Rectal smooth muscle tissue (tissue), 1 donor: ENCODE measurements around the gene MAP2.

ENCODE experiments used
- H3K27ac ChIP-seq: one replicate; pipeline ENCODE4 v1.7.0; 2013; ENCODE audit warnings: low read depth, low read length, inconsistent platforms
- H3K27me3 ChIP-seq: one replicate; pipeline ENCODE4 v1.7.0; 2013; ENCODE audit warnings: low read length; ENCODE audit not compliant: control insufficient read depth, insufficient read depth
- H3K36me3 ChIP-seq: one replicate; pipeline ENCODE4 v1.7.0; 2013; ENCODE audit warnings: low read length; ENCODE audit not compliant: control insufficient read depth, insufficient read depth
- H3K4me1 ChIP-seq: one replicate; pipeline ENCODE4 v1.7.0; 2013; ENCODE audit warnings: low read length; ENCODE audit not compliant: control insufficient read depth, insufficient read depth
- H3K4me3 ChIP-seq: one replicate; pipeline ENCODE4 v1.7.0; 2013; ENCODE audit warnings: low read length
- H3K9ac ChIP-seq: one replicate; pipeline ENCODE4 v1.7.0; 2013; ENCODE audit warnings: low read length

The MAP2 gene

GRCh38 chr2:209426432-209426831 lies 2.6 kb downstream of the MAP2 start:
- H3K36me3 ChIP-seq: no peaks in the 10 kb centered on the region
- no peak overlapping the region for H3K27ac ChIP-seq
- H3K4me3 ChIP-seq: no peak overlapping the region
- no peak overlapping the region for H3K9ac ChIP-seq
- no peaks in the 10 kb centered on the region for H3K4me1 ChIP-seq
- no peaks in the 10 kb centered on the region for H3K27me3 ChIP-seq

DNA sequence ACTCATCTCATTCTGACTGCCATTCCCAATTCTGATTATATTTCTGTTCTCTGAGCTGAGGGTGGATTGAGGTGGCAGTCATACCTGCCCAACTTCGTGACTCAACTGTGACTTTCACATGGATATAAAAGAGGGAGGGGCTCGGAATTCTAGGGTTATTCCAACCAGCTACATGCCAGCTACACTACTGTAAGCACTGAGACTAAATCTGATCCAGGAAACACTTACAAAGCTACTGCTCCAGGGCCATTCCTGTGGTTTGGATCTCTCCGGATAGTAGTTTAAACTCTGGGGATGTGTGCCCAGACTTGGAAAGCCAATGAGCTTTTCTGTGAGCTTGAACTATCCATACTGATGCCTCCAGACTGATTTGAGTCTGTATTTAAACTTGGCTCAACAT lies 7.9 kb downstream of the MAP2 start:
- Histone ChIP-seq H3K4me1 (no peaks in the 10 kb centered on the region), H3K27ac (no peak overlapping the region), H3K36me3 (no peaks in the 10 kb centered on the region), H3K4me3 (no peak overlapping the region), H3K27me3 (no peaks in the 10 kb centered on the region), H3K9ac (no peak overlapping the region)

DNA sequence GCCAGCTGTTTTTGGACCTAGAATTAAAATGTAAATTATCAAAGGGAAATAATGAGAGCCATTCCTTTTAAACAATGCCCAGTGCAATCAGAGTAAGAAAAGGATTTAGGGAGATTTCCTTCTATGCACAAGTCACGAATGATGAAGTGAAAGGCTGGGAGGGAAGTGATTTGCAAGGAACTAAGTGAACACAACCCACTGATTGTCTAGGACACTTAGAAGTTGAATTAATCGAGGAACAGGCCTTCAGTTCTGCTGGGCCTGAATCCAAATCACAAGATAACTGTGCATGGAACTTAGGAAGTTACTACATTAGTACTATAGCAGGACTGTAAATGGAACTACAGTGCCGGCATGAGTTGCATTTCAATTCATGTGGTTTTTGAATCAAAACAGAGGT lies 17.7 kb downstream of the MAP2 start:
- no peak overlapping the region for H3K4me3 ChIP-seq
- H3K36me3 ChIP-seq: no peaks in the 10 kb centered on the region
- H3K27ac ChIP-seq: no peak overlapping the region
- H3K4me1 ChIP-seq: no peaks in the 10 kb centered on the region
- no peak overlapping the region for H3K9ac ChIP-seq
- H3K27me3 ChIP-seq: no peaks in the 10 kb centered on the region

DNA sequence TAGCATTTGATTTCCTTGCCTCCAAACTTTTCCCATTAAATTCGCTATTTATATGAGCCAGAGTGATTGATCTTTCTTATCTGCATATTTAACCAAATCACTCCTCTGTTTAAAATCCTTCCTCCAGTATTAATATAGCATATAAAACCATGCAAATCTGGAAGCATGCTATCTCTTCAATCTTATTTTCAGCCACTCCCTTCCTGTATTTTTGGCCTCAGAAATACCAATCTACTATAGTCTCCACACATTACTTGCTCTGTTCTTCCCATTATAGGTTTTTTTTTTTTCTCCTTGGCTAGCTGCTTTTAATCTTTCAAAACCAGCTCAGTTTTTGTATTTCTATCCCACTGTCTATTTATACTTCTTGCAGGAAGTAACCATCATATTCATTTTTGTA lies 19.1 kb downstream of the MAP2 start:
- H3K27me3 ChIP-seq: no peaks in the 10 kb centered on the region
- H3K36me3 ChIP-seq: no peaks in the 10 kb centered on the region
- H3K4me3 ChIP-seq: no peak overlapping the region
- H3K9ac ChIP-seq: no peak overlapping the region
- H3K27ac ChIP-seq: no peak overlapping the region
- H3K4me1 ChIP-seq: no peaks in the 10 kb centered on the region

DNA sequence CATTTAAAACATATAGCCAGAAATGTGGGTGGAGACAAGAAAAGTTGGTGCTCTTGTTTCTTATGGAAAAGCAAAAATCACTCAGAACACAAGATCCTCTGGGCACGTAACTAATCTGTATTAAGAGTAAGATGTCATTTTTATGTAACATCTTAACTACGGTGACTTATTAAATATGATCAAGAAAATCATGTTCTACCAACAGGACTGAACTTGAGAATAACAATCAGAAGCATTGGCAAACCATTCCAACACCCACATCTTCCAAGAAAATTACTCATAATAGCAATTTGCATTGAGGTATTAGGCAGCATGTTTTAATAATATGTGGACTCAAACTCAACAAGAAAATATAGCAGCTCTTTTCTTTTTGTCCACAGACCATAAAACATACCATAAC lies 21.6 kb downstream of the MAP2 start:
- Histone ChIP-seq H3K4me1 (no peaks in the 10 kb centered on the region), H3K36me3 (no peaks in the 10 kb centered on the region), H3K27me3 (no peaks in the 10 kb centered on the region), H3K27ac (no peak overlapping the region), H3K9ac (no peak overlapping the region), H3K4me3 (no peak overlapping the region)

DNA sequence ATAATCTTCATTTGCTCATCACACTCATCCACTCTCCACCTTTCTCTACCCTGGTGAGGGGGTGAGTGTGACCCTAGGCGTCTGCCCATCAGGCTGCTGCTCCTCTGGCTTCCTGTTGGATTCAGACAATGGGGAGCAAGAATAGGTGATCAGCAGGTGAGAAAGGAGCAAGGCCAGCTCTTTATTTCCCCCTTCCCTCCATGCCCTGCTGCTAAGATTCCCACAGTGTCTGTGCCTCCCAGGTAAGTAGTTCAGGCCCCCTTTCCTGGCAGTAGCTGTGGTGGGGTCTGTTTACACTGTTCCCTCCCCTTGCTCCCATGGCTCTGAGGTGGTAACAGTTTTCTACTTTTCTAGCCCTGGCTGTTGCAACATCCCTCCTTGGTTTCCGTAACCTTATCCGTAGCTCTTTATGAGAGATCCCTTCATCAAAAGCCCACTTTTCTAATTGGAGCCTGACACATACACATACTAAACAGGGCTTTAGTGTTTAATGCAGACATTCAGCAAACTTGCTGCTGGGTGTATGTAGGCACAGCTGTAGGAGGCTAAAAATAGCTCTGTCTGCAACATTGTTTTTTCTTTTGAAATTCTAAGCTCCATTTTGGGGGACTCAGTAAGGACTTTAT lies 27.5 kb downstream of the MAP2 start:
- Histone ChIP-seq H3K9ac (no peak overlapping the region), H3K27me3 (no peaks in the 10 kb centered on the region), H3K27ac (no peak overlapping the region), H3K4me1 (no peaks in the 10 kb centered on the region), H3K36me3 (no peaks in the 10 kb centered on the region), H3K4me3 (no peak overlapping the region)

DNA sequence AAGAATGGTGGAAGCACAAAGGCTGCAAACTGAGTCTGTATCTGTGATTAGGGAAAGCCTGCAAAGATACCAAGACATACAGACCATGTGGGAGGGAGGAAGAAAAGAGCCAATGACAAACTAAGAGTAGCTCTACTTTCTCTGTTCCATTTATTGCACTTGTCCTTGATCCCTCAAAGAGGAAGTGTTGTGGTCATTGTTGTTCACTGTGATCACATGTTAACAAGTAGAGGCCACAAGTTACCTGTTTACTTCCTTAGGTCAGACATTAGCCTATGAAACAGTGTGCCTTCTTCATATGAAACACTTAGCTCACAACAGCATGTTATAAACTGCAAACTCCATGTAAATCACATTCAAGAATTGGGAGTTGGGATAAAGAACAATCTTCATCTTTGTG lies 32.6 kb downstream of the MAP2 start:
- Histone ChIP-seq H3K4me3 (no peak overlapping the region), H3K36me3 (no peaks in the 10 kb centered on the region), H3K9ac (no peak overlapping the region), H3K4me1 (no peaks in the 10 kb centered on the region), H3K27me3 (no peaks in the 10 kb centered on the region), H3K27ac (no peak overlapping the region)

DNA sequence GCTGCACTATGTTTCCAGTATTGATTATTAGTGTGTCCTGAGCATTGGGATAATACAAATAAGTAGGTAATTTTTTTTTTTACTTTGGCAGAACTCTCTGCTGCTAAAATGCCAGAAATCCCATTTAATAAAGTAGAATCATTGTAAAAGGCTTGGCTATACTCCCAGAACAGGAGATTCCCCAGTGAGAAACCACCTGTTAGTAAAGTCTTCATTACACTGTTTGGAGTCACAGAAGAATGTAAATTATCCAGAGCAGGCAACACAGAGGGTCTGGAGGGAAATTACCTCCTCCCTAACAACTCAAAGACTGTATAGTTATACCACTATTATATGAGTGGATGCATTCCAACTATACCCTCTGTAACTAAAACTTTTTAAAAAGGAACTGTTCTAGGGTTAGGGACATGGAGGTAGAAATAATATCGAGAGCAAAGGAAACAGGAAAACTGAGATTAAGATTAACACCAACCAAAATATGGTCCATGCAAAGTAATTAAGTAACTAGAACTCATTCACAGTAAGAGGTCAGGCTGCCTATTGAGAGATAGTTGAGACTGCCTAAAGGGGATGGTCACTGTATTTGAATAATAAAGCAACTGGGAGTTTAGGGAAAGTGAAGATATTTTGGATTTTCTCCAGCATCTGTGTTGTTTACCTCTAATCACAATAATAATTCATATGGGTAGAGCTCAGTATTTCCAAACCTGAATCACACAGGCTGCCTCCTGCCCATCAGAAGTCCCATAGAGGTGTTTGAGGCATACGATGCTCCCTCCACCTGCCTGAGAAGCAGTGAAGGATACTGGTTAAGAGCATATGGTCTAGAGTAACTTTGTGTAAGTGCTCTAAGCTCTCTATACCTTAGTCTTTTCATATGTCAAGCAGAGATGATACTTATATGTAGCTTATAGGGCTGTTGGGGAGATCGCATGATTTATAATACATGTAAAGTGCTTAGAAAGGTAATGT lies 34.4 kb downstream of the MAP2 start:
- no peak overlapping the region for H3K4me3 ChIP-seq
- H3K27ac ChIP-seq: no peak overlapping the region
- H3K36me3 ChIP-seq: no peaks in the 10 kb centered on the region
- no peaks in the 10 kb centered on the region for H3K27me3 ChIP-seq
- no peaks in the 10 kb centered on the region for H3K4me1 ChIP-seq
- no peak overlapping the region for H3K9ac ChIP-seq

DNA sequence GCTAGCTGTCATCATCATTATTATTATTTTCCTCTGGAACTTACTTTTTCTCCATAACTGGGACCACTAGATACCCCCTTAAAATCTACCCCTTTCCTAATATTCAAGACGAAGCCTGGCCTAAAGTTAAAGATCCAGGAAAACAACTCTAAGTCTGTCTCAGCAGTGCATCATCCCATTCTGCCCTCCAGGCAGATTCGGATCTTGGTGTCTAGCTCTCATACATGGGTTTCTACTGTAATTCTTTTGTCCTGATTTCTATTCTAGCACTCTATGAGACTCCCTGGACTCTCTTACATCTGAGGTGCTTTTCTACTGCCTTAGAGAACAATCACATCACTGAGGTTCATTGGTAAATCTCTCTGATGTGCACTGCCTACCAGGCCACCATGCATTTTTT lies 35.5 kb downstream of the MAP2 start:
- Histone ChIP-seq H3K4me3 (no peak overlapping the region), H3K27ac (no peak overlapping the region), H3K27me3 (no peaks in the 10 kb centered on the region), H3K9ac (no peak overlapping the region), H3K4me1 (no peaks in the 10 kb centered on the region), H3K36me3 (no peaks in the 10 kb centered on the region)

GRCh38 chr2:209460151-209460761 lies 36.4 kb downstream of the MAP2 start:
- no peak overlapping the region for H3K4me3 ChIP-seq
- H3K36me3 ChIP-seq: no peaks in the 10 kb centered on the region
- H3K27me3 ChIP-seq: no peaks in the 10 kb centered on the region
- no peak overlapping the region for H3K9ac ChIP-seq
- H3K27ac ChIP-seq: no peak overlapping the region
- H3K4me1 ChIP-seq: no peaks in the 10 kb centered on the region

- H3K36me3 ChIP-seq: no peaks in the 10 kb centered on the region
- no peaks in the 10 kb centered on the region for H3K4me1 ChIP-seq
- H3K9ac ChIP-seq: no peak overlapping the region
- no peak overlapping the region for H3K4me3 ChIP-seq
- H3K27ac ChIP-seq: no peak overlapping the region
- H3K27me3 ChIP-seq: no peaks in the 10 kb centered on the region
These were observed 39.4 kb downstream of the MAP2 start for GRCh38 chr2:209463226-209463625.

DNA sequence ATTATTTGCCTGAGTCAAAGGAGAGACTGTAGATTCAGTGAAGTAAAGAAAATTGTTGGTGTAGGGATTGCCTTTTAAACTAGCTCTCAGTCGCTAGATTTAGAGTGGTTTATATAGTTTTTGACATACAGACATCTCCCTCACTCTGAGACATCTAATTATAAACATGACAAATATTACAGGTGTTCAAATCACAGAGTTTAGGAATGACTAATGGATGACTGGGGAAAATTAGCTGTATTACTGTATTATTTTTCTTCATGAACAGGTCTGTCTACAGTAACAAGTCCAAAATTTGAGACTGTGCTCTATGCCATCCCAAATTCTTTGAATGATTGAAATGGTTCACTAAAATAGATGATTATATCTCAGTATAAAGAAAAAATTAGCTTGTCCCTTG lies 40.0 kb downstream of the MAP2 start:
- Histone ChIP-seq H3K4me1 (no peaks in the 10 kb centered on the region), H3K27me3 (no peaks in the 10 kb centered on the region), H3K4me3 (no peak overlapping the region), H3K9ac (no peak overlapping the region), H3K27ac (no peak overlapping the region), H3K36me3 (no peaks in the 10 kb centered on the region)
